GM19023 (cell line): ENCODE measurements around the gene TOGARAM1.

Experiments used
- ATAC-seq: cut with Tn5 transposase; IDR thresholded peaks from one replicate; pipeline ENCODE4 v1.9.1; 2021; ENCODE audit warnings: mild to moderate bottlenecking, moderate library complexity; ENCODE audit not compliant: unreplicated experiment

TOGARAM1 gene

GRCh38 chr14:45084946-45085346 lies 123.0 kb downstream of the TOGARAM1 start:
- ATAC-seq = no peak

GRCh38 chr14:45089813-45090212 lies 127.8 kb downstream of the TOGARAM1 start:
- ATAC-seq = peak; percentile 70

GRCh38 chr14:45091710-45092109 lies 129.7 kb downstream of the TOGARAM1 start:
- ATAC-seq = no peak

- no peak for ATAC-seq
Observed at GRCh38 chr14:45094275-45094674, 132.3 kb downstream of the TOGARAM1 start.

GRCh38 chr14:45095143-45095542 lies 133.2 kb downstream of the TOGARAM1 start:
- ATAC-seq = no peak

- ATAC-seq = no peak
Observed at GRCh38 chr14:45096218-45096617, 134.2 kb downstream of the TOGARAM1 start.

GRCh38 chr14:45103806-45104205 lies 141.8 kb downstream of the TOGARAM1 start:
- no peak for ATAC-seq

- no peak for ATAC-seq
Observed at GRCh38 chr14:45104561-45104960, 142.6 kb downstream of the TOGARAM1 start.

GRCh38 chr14:45112896-45113781 lies 151.1 kb downstream of the TOGARAM1 start:
- ATAC-seq = no peak

GRCh38 chr14:45114327-45114726 lies 152.3 kb downstream of the TOGARAM1 start:
- no peak for ATAC-seq

- ATAC-seq = no peak
Observed at GRCh38 chr14:45118594-45118993, 156.6 kb downstream of the TOGARAM1 start.

- ATAC-seq = no peak
Observed at GRCh38 chr14:45120096-45120495, 158.1 kb downstream of the TOGARAM1 start.

- no peak for ATAC-seq
Observed at GRCh38 chr14:45123271-45123670, 161.3 kb downstream of the TOGARAM1 start.
